Lung (tissue), 12 donors: ENCODE results near the gene GRIN2A. TPM values are rescaled to one million over a fixed set of nuclear protein-coding genes. Genes with fewer than 3 reads are reported as not detected.

Source experiments
- ATAC-seq: fragments of 200-7000 bp; cut with Tn5 transposase; one replicate; pipeline ENCODE4 v1.9.1; 2020; ENCODE audit warnings: moderate number of reproducible peaks; ENCODE audit not compliant: insufficient read depth, low FRiP score
- DNase-seq, 3 donors: peaks; one replicate each; pipeline ENCODE4 v3.0.0-alpha.2; 2013 to 2017
- H3K27ac ChIP-seq, 2 donors: one replicate each; pipeline ENCODE4 v1.5.1; 2013; ENCODE audit warnings: mild to moderate bottlenecking in 2 of 2, moderate library complexity in 2 of 2, control low read depth in 1 of 2, inconsistent platforms in 1 of 2, low read depth in 1 of 2, low read length in 1 of 2
- H3K27me3 ChIP-seq, 3 donors: one replicate each; pipeline ENCODE4 v1.5.1; 2013; ENCODE audit warnings: low read length in 2 of 3; ENCODE audit not compliant: control insufficient read depth in 3 of 3, insufficient read depth in 3 of 3
- H3K36me3 ChIP-seq, 4 donors: one replicate each; pipeline ENCODE4 v1.5.1; 2013; ENCODE audit warnings: low read length in 4 of 4, mild to moderate bottlenecking in 1 of 4, moderate library complexity in 1 of 4; ENCODE audit not compliant: control insufficient read depth in 4 of 4, insufficient read depth in 4 of 4
- H3K4me1 ChIP-seq, 5 donors: one replicate each; pipeline ENCODE4 v1.5.1; 2013; ENCODE audit warnings: low read length in 5 of 5, mild to moderate bottlenecking in 2 of 5, moderate library complexity in 1 of 5; ENCODE audit not compliant: control insufficient read depth in 5 of 5, insufficient read depth in 5 of 5
- H3K4me3 ChIP-seq: one replicate; pipeline ENCODE4 v1.5.1; 2013; ENCODE audit warnings: mild to moderate bottlenecking, control low read depth, moderate library complexity
- H3K9ac ChIP-seq, 2 donors: one replicate each; pipeline ENCODE4 v1.5.1; 2013; ENCODE audit warnings: low read length in 2 of 2, control low read depth in 1 of 2; ENCODE audit not compliant: insufficient read depth in 1 of 2
- H3K9me3 ChIP-seq, 4 donors: one replicate each; pipeline ENCODE4 v1.5.1; 2013; ENCODE audit warnings: low read length in 3 of 4, mild to moderate bottlenecking in 1 of 4, moderate library complexity in 1 of 4; ENCODE audit not compliant: control insufficient read depth in 4 of 4, insufficient read depth in 3 of 4
- WGBS, 2 donors: extraction: QIAGEN DNeasy Blood & Tissue Kit; methylation state at CpG; one replicate each; pipeline ENCODE4 v1.1.7; 2013; 5-methylcytosine and 5-hydroxymethylcytosine counted together
- polyA plus RNA-seq, 2 donors: library from polyadenylated mRNA; stranded (reverse); fragments of 200-250 nt; gene quantifications; one replicate each; pipeline ENCODE4 v1.2.1, GENCODE V29; 2013
- total RNA-seq, 2 donors: library from RNA; depleted of rRNA in 1 of 2; stranded (reverse); fragments of >200 nt in 1 of 2; gene quantifications; one replicate each; pipeline ENCODE4 v1.2.1, GENCODE V29; 2014 to 2021
- TF ChIP-seq, protein P1 (sequence below): IDR thresholded peaks from 2 replicates; pipeline ENCODE4 v1.5.1; 2012; ENCODE audit warnings: mild to moderate bottlenecking; ENCODE audit errors: control extremely low read depth, extremely low read depth
- donor health status: control.
- donor health status: control.
- donor health status: Bipolar disorder and iron deficiency.
- donor health status: healthy.
- donor health status: DM: yes; HTN: yes; CAD: no.

GRIN2A gene
- total and polyA plus RNA-seq, 4 donors = 0.02 to 0.37 (median 0.10) TPM

DNA sequence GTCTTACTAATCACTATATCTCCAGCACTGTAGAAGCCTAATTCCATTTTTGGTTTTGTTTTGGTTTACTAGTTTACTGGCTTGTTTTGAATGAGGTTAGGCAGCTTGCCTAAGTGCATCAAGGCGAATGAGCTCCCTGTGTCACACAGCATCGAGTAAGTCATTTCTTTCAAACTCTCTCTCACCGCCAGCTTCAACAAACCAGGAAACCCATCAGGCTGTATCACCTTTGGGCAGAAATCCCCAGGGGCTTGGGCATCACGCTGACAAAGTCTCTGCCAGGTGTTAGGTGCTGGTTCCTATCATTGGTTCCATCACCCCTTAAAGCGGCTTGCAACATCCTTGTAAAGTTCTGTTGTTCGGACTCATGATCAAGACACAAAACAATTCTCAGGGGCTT lies 226.6 kb downstream of the GRIN2A start:
- 83 to 84% methylated on average over 6 of the region's 6 CpGs for WGBS, 2 donors
- TF ChIP-seq, protein P1, sequence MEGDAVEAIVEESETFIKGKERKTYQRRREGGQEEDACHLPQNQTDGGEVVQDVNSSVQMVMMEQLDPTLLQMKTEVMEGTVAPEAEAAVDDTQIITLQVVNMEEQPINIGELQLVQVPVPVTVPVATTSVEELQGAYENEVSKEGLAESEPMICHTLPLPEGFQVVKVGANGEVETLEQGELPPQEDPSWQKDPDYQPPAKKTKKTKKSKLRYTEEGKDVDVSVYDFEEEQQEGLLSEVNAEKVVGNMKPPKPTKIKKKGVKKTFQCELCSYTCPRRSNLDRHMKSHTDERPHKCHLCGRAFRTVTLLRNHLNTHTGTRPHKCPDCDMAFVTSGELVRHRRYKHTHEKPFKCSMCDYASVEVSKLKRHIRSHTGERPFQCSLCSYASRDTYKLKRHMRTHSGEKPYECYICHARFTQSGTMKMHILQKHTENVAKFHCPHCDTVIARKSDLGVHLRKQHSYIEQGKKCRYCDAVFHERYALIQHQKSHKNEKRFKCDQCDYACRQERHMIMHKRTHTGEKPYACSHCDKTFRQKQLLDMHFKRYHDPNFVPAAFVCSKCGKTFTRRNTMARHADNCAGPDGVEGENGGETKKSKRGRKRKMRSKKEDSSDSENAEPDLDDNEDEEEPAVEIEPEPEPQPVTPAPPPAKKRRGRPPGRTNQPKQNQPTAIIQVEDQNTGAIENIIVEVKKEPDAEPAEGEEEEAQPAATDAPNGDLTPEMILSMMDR = no peak
- Histone ChIP-seq H3K4me3 (no peak overlapping the region), H3K27ac (no peak overlapping the region), H3K27me3 (peaks cover 0 to 2% (median 0%) of the 10 kb centered on the region in 3 donors), H3K36me3 (no peaks in the 10 kb centered on the region), H3K9ac (no peak overlapping the region), H3K4me1 (no peaks in the 10 kb centered on the region), H3K9me3 (no peaks in the 10 kb centered on the region)
- DNase-seq (no peak), ATAC-seq (no peak)

GRCh38 chr16:9953908-9954570 lies 228.2 kb downstream of the GRIN2A start:
- no peaks in the 10 kb centered on the region for H3K4me1 ChIP-seq
- H3K27ac ChIP-seq = no peak overlapping the region
- TF ChIP-seq, protein P1 = no peak
- peaks cover 0 to 2% (median 0%) of the 10 kb centered on the region in 3 donors for H3K27me3 ChIP-seq
- no peaks in the 10 kb centered on the region for H3K36me3 ChIP-seq
- DNase-seq = peak in 1 of 3 donors; percentile 21
- H3K4me3 ChIP-seq = no peak overlapping the region
- H3K9ac ChIP-seq = no peak overlapping the region
- H3K9me3 ChIP-seq = no peaks in the 10 kb centered on the region
- WGBS, 2 donors = 46 to 53% methylated on average over 7 of the region's 7 CpGs
- ATAC-seq = no peak

DNA sequence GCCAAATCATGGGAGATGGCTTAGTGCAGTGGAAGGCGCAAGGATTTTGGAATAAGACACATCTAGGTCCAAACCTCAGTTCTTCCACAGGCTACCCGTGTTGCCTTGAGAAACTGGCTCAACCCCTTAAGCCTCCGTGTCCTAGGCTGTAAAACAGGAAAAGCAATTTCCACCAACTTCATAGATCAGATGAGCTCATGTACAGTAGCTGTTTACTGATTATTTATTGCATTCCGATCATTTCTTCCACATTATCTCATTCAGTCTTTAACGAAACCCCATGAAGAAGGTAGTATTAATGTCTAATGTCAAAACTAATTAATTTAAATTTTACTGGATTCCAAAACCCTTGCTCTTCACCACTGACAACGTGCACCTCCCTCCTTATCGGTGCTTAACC lies 231.6 kb downstream of the GRIN2A start:
- Histone ChIP-seq H3K27ac (no peak overlapping the region), H3K9me3 (no peaks in the 10 kb centered on the region), H3K4me1 (no peaks in the 10 kb centered on the region), H3K27me3 (peaks cover 0 to 2% (median 0%) of the 10 kb centered on the region in 3 donors), H3K4me3 (no peak overlapping the region), H3K9ac (no peak overlapping the region), H3K36me3 (no peaks in the 10 kb centered on the region)
- DNase-seq (no peak), ATAC-seq (no peak)
- WGBS, 2 donors = 69 to 74% methylated on average over 7 of the region's 7 CpGs
- TF ChIP-seq, protein P1 = no peak

DNA sequence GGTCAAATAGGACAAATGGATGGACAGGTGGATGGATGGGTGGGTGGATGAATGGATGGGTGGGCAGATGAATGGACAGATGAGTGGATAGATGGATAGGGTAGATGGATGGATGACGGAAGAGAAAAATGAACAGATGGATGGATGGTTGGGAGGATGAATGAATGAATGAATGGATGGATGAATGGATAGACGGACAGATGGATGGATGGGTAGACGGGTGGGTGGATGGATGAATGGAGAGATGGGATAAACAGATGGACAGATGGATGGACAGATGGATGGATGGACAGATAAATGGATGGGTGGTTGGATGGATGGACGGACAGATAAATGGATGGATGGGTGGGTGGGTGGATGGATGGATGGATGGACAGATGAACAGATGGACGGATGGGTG lies 232.8 kb downstream of the GRIN2A start:
- no peak overlapping the region for H3K27ac ChIP-seq
- 91 to 92% methylated on average over 5 of the region's 5 CpGs for WGBS, 2 donors
- no peaks in the 10 kb centered on the region for H3K4me1 ChIP-seq
- ATAC-seq (no peak), DNase-seq (no peak)
- no peak overlapping the region for H3K4me3 ChIP-seq
- no peaks in the 10 kb centered on the region for H3K9me3 ChIP-seq
- H3K27me3 ChIP-seq = peaks cover 0 to 2% (median 0%) of the 10 kb centered on the region in 3 donors
- H3K36me3 ChIP-seq = no peaks in the 10 kb centered on the region
- no peak overlapping the region for H3K9ac ChIP-seq
- TF ChIP-seq, protein P1 = no peak
